ENCODE measurements around the gene KLF14. TPM values are rescaled to one million over a fixed set of nuclear protein-coding genes. Genes with fewer than 3 reads are reported as not detected.

The KLF14 gene
- polyA plus RNA-seq, 2 of the 4 experiments (the other 2 are of a cell fraction) = 0.03 TPM; not detected in 1

DNA sequence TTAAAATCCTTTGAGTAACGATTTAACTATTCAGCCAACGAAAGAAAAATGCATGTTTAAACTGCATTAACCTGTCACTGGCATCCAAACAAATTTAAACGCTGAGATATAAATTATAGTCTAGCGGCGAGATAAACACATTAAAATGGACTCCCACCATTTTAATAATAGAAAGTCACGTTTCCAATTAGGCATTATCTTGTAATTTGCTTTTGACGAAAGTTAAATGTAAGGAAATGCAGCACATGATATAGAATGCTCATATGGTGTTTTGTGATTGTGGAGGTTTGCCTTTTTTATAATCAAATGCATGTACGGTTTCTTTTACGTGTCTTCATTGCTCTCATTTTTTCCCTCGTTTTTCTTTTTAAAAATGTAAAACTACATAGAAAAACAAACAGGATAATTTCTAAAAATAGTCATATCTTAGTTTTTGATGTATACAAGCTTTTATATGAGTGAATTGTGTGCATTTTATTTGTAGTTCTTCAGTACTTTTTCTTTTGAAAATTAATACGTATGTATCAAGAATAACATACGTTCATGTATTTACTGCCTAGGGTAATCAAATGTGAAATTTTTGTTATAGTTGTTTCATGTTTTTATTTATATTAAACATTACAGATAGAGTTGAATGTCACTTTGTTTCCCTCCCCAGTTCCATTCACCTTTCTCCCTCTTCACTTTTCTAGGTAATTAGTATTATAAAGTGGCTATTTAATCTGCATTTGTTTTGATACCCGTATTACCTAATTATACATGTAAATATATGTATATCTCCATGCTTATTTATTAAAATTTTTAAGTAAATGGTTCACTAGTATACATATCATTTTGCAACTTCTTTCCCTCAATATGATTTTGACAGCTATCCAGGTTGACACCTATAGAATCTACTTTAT lies 1.1 kb upstream of the KLF14 start:
- peak; percentile 7 for FAIRE-seq
- ChIA-PET CTCF (no interaction called here), POLR2A (no interaction called here)
- peak; percentile 98 for TF ChIP-seq CBX8 (IDR thresholded peaks at IDR 0.05)
- no peak for TF ChIP-seq NFE2L2 (conservative IDR thresholded peaks at IDR 0.05; ENCODE audit: low read length)
- H3K4me1 ChIP-seq = no peaks in the 10 kb centered on the region
- H3K9me3 ChIP-seq = no peaks in the 10 kb centered on the region
- no peak for DNase-seq (ENCODE audit: low read depth in 1 of 2, low spot score in 1 of 2)
- H3K27ac ChIP-seq = no peak overlapping the region
- peak overlapping the region; percentile 78 for H3K4me2 ChIP-seq
- WGBS (ENCODE audit: missing lambda C conversion rate) = 38% methylated on average over 13 of the region's 13 CpGs
- no peak for ATAC-seq
- H3K4me3 ChIP-seq = peak overlapping the region; percentile 55; the same call in 2 of the 3 replicates

GRCh38 chr7:130732980-130733930 lies 752 bp downstream of the KLF14 start:
- no peak for TF ChIP-seq CHD2 (IDR thresholded peaks at IDR 0.05; ENCODE audit: low read length, partially characterized antibody)
- no peak for TF ChIP-seq MAZ (IDR thresholded peaks at IDR 0.05; ENCODE audit: borderline replicate concordance, low read depth, low read length)
- TF ChIP-seq POLR2A (IDR thresholded peaks at IDR 0.05; ENCODE audit: low read length) = no peak
- no peak for TF ChIP-seq NFE2L2 (conservative IDR thresholded peaks at IDR 0.05; ENCODE audit: low read length)
- no peak for TF ChIP-seq TP53 (CRISPR knock-in tag; IDR thresholded peaks at IDR 0.05)
- TF ChIP-seq EHF (CRISPR knock-in tag; IDR thresholded peaks at IDR 0.05) = no peak
- TF ChIP-seq, protein P1, sequence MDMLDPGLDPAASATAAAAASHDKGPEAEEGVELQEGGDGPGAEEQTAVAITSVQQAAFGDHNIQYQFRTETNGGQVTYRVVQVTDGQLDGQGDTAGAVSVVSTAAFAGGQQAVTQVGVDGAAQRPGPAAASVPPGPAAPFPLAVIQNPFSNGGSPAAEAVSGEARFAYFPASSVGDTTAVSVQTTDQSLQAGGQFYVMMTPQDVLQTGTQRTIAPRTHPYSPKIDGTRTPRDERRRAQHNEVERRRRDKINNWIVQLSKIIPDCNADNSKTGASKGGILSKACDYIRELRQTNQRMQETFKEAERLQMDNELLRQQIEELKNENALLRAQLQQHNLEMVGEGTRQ (IDR thresholded peaks at IDR 0.05) = no peak
- TF ChIP-seq FOXS1 (CRISPR knock-in tag; IDR thresholded peaks at IDR 0.05) = no peak
- no peak for TF ChIP-seq TFCP2L1 (CRISPR knock-in tag; IDR thresholded peaks at IDR 0.05)
- no peak for TF ChIP-seq ZSCAN20 (CRISPR knock-in tag; IDR thresholded peaks at IDR 0.05)
- no peak for TF ChIP-seq NPAS2 (CRISPR knock-in tag; IDR thresholded peaks at IDR 0.05; ENCODE audit: borderline replicate concordance)
- 84% methylated on average over 68 of the region's 100 CpGs for WGBS (ENCODE audit: missing lambda C conversion rate)
- H3K4me3 ChIP-seq = peak overlapping the region; percentile 55
- H3K4me1 ChIP-seq = no peaks in the 10 kb centered on the region
- ATAC-seq (peak; percentile 72 to 74), FAIRE-seq (no peak), DNase-seq (ENCODE audit: low read depth in 1 of 2, low spot score in 1 of 2) (peak; percentile 9 to 14)
- ChIA-PET CTCF (interaction anchor here (0.6 to 2.5 kb wide), 5 partner anchors 11 to 860 kb away, joined by 3 to 7 read pairs (median 3); no protein-coding TSS in a partner anchor), POLR2A (no interaction called here)
- peak overlapping the region; percentile 78 for H3K4me2 ChIP-seq
- peak overlapping the region in 1 of 2 experiments; percentile 51; a peak in 2 of 6 replicates for H3K27ac ChIP-seq
- H3K9me3 ChIP-seq = no peaks in the 10 kb centered on the region

DNA sequence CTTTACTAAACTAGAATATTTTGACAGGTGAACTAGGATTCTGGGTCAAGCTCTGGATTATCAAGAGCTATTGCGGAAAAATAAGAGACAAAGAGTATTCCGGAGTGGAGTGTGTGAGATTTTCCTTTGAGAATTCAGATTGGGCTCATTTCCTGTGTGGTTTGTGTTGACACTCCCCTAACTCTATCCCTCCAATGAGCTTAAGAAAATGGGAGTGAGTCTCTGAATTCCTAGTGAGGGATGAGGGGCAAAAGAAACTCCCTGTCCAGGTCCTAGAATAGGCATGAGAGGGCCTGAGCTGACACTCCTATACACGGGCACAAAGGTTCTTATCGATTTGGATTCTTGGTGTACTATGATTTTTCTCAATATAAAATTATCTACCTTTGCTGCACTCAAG lies 10.2 kb downstream of the KLF14 start:
- TF ChIP-seq KDM1A (IDR thresholded peaks at IDR 0.05; ENCODE audit: low read depth) = no peak
- Histone ChIP-seq H3K4me3 (no peak overlapping the region), H3K27ac (no peak overlapping the region), H3K9me3 (no peaks in the 10 kb centered on the region), H3K4me2 (no peak overlapping the region), H3K4me1 (no peaks in the 10 kb centered on the region)
- FAIRE-seq = no peak
- ChIA-PET POLR2A (no interaction called here), CTCF (interaction anchor here (1.0 to 3.2 kb wide), 3 partner anchors 15 to 651 kb away, joined by 3 to 19 read pairs (median 5); no protein-coding TSS in a partner anchor)
- 59% methylated on average over 4 of the region's 4 CpGs for WGBS (ENCODE audit: missing lambda C conversion rate)
- DNase-seq (ENCODE audit: low read depth in 1 of 2, low spot score in 1 of 2) = no peak
- ATAC-seq = no peak

DNA sequence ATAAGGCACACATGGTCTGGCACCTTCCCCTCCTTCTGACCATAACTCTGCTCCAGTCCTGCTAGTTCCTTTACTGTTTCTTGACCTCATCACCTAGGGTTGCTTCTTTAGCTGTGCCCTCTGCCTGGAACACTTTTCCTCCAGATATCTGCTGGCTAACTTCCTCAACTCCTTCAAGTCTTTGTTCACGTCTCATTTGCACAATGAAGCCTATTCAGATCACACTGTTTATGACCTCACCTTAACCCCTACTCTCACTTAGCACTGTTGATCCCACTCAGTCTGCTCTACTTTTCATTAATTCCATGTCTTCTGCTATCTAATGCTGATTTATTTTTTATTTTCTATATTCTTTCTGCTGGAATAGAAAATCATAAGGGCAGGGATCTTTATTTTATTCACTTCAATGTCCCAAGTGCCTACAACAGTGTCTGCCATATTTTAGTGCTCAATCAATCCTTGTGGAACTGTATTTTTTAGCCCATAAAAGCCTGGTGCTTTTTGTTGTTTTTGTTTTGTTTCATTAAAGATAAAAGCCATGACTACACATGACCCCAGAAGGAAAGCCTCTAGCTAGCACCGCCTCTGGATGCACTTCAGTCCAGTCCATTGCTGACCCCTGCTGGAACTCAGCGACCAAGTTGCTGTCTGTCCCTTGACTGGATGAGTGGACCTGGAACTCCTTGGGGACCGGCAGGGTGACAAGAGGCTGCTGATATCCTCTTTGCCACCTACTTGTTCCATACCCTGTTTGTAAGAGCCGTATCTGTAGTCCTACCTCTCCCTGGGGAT lies 12.3 kb downstream of the KLF14 start:
- FAIRE-seq = no peak
- DNase-seq (ENCODE audit: low read depth in 1 of 2, low spot score in 1 of 2) = peak; percentile 35 to 71
- CTCF ChIA-PET = interaction anchor here (0.6 to 3.2 kb wide), 8 partner anchors 9 to 649 kb away, joined by 3 to 19 read pairs (median 3); partner anchors contain the start of gene KLF14
- TF ChIP-seq SMC3 (IDR thresholded peaks at IDR 0.05) = peak; percentile 54
- TF ChIP-seq FOSB (CRISPR knock-in tag; IDR thresholded peaks at IDR 0.05) = no peak
- peak; percentile 72 to 86 for TF ChIP-seq RAD21 (conservative IDR thresholded peaks at IDR 0.05 in 1 of 2, IDR thresholded peaks at IDR 0.05 in 1 of 2)
- peak; percentile 54 for TF ChIP-seq CTCF (IDR thresholded peaks at IDR 0.05)
- H3K4me1 ChIP-seq = no peaks in the 10 kb centered on the region
- no peak overlapping the region for H3K27ac ChIP-seq
- WGBS (ENCODE audit: missing lambda C conversion rate) = 23% methylated on average over 5 of the region's 5 CpGs
- POLR2A ChIA-PET = no interaction called here
- no peaks in the 10 kb centered on the region for H3K9me3 ChIP-seq
- H3K4me3 ChIP-seq = no peak overlapping the region
- H3K4me2 ChIP-seq = no peak overlapping the region
- ATAC-seq = peak; percentile 96 to 97

Data from A549 (cell line).